HepG2 (cell line): ENCODE measurements around the gene SLC39A1. TPM values are rescaled to one million over a fixed set of nuclear protein-coding genes. Genes with fewer than 3 reads are reported as not detected.

ENCODE experiments used
- ATAC-seq: fragments of 200-7000 bp; cut with Tn5 transposase; 3 replicates; pipeline ENCODE4 v1.9.1; 2020; ENCODE audit warnings: mild to moderate bottlenecking, moderate library complexity
- BruUV-seq: library from RNA; stranded (reverse); fragments of 400-500 nt; replicated peaks from 2 replicates; lab custom pipeline; 2021; lab: Mats Ljungman, UMichigan
- CTCF ChIA-PET: fragments of 300-600 bp; formaldehyde crosslinking; extraction: SDS; loops from one replicate; lab custom pipeline; 2021; ENCODE audit warnings: low total read pairs, inconsistent platforms, low intra/inter-chr PET ratio; lab: Yijun Ruan, JAX
- POLR2A ChIA-PET: fragments of 350-600 bp; sonication (Branson Sonifier 250); formaldehyde crosslinking; loops from one replicate; lab custom pipeline; 2020; ENCODE audit warnings: antibody characterized with exemption, inconsistent platforms; lab: Yijun Ruan, JAX
- DNase-seq: peaks from one replicate; pipeline ENCODE4 v3.0.0-alpha.2; 2015; ENCODE audit warnings: low spot score
- FAIRE-seq: peaks from 3 replicates; lab custom pipeline; 2011; peaks lifted over from hg19 to GRCh38; lab: Jason Lieb, UNC
- H2AFZ ChIP-seq: one replicate; pipeline ENCODE4 v1.6.1; 2011; ENCODE audit warnings: low read length, inconsistent platforms
- H3K27ac ChIP-seq: fragments of 300-600 bp; 3 replicates; pipeline ENCODE4 v1.8.0; 2011; ENCODE audit warnings: mixed run types, mild to moderate bottlenecking, mixed read lengths, low read length, inconsistent platforms; ENCODE audit not compliant: insufficient read depth; ENCODE audit errors: extremely low read length
- H3K27me3 ChIP-seq, 2 experiments: fragments of 200-600 bp in 1 of 2; 2 replicates in 1 of 2; 3 replicates in 1 of 2; pipeline versions ENCODE4 v1.6.0 to v1.8.0; 2011; ENCODE audit warnings: low read length in 2 of 2, mild to moderate bottlenecking in 2 of 2, moderate library complexity in 2 of 2, inconsistent platforms in 1 of 2; ENCODE audit not compliant: insufficient read depth in 2 of 2, control insufficient read depth in 1 of 2
- H3K36me3 ChIP-seq, 2 experiments: fragments of 200-600 bp in 1 of 2; replicated peaks in 1 of 2; 2 replicates in 1 of 2; 3 replicates in 1 of 2; pipeline versions ENCODE4 v1.5.1 to v1.8.0; 2011; ENCODE audit warnings: low read length in 2 of 2, inconsistent platforms in 1 of 2; ENCODE audit not compliant: insufficient read depth in 2 of 2, control insufficient read depth in 1 of 2
- H3K4me1 ChIP-seq: 2 replicates; pipeline ENCODE4 v1.5.1; 2012; ENCODE audit warnings: low read length, inconsistent platforms; ENCODE audit not compliant: insufficient read depth
- H3K4me2 ChIP-seq: 2 replicates; pipeline ENCODE4 v1.6.0; 2011; ENCODE audit warnings: low read depth, low read length, inconsistent platforms
- H3K4me3 ChIP-seq, 3 experiments: fragments of 200-600 bp in 1 of 3; sonication (generic), shearing (Covaris generic) in 1 of 3; replicated peaks in 1 of 3; 2 replicates each; pipeline ENCODE4 v1.5.1; 2011 to 2016; ENCODE audit warnings: low read length in 3 of 3, inconsistent platforms in 2 of 3, low read depth in 2 of 3, mild to moderate bottlenecking in 2 of 3, control low read depth in 1 of 3, mixed read lengths in 1 of 3; ENCODE audit not compliant: insufficient read depth in 1 of 3
- H3K79me2 ChIP-seq: one replicate; pipeline ENCODE4 v1.6.1; 2011; ENCODE audit warnings: low read length, inconsistent platforms; ENCODE audit not compliant: insufficient read depth
- H3K9ac ChIP-seq: 2 replicates; pipeline ENCODE4 v1.6.0; 2011; ENCODE audit warnings: mild to moderate bottlenecking, low read depth, low read length, inconsistent platforms; ENCODE audit not compliant: insufficient read depth
- H3K9me3 ChIP-seq: 2 replicates; pipeline ENCODE4 v1.5.1; 2012; ENCODE audit warnings: mild to moderate bottlenecking, low read length
- H4K20me1 ChIP-seq: 2 replicates; pipeline ENCODE4 v1.6.0; 2011; ENCODE audit warnings: inconsistent platforms, mild to moderate bottlenecking, low read length, moderate library complexity; ENCODE audit not compliant: insufficient read depth
- ARHGAP35 ChIP-seq: sonication (generic); formaldehyde crosslinking; IDR thresholded peaks from 2 replicates; pipeline ENCODE4 v1.9.0; 2022; ENCODE audit warnings: mild to moderate bottlenecking, inconsistent platforms, moderate library complexity, missing genetic modification reagents, borderline replicate concordance
- ATF4 ChIP-seq, 2 experiments: fragments of 450-650 bp in 1 of 2; sonication (generic) in 1 of 2; formaldehyde crosslinking; IDR thresholded peaks; 2 replicates each; pipeline versions ENCODE4 v1.5.0 to v1.8.0; 2020 to 2022; ENCODE audit warnings: mild to moderate bottlenecking in 1 of 2, missing genetic modification reagents in 1 of 2
- HHEX ChIP-seq: IDR thresholded peaks from 2 replicates; pipeline ENCODE4 v1.6.1; 2016; ENCODE audit warnings: control low read depth
- MATR3 ChIP-seq: sonication (generic); formaldehyde crosslinking; IDR thresholded peaks from 2 replicates; pipeline ENCODE4 v1.4.0; 2020; ENCODE audit warnings: missing genetic modification reagents
- MLX ChIP-seq: IDR thresholded peaks from 2 replicates; pipeline ENCODE4 v1.6.1; 2016
- SRF ChIP-seq: IDR thresholded peaks from 2 replicates; pipeline ENCODE4 v1.6.1; 2011; ENCODE audit warnings: mild to moderate bottlenecking, low read depth, low read length, moderate library complexity
- SRY ChIP-seq: sonication (generic); formaldehyde crosslinking; IDR thresholded peaks from 2 replicates; pipeline ENCODE4 v1.8.0; 2022; ENCODE audit warnings: mild to moderate bottlenecking, missing genetic modification reagents
- TBX2 ChIP-seq: sonication (generic); formaldehyde crosslinking; IDR thresholded peaks from 2 replicates; pipeline ENCODE4 v1.5.0; 2020; ENCODE audit warnings: missing genetic modification reagents, mild to moderate bottlenecking, borderline replicate concordance
- ZFP36L1 ChIP-seq: sonication (generic); formaldehyde crosslinking; IDR thresholded peaks from 2 replicates; pipeline ENCODE4 v1.8.0; 2022; ENCODE audit warnings: mild to moderate bottlenecking, missing genetic modification reagents, moderate library complexity
- ZNF44 ChIP-seq: sonication (generic); formaldehyde crosslinking; IDR thresholded peaks from 2 replicates; pipeline ENCODE4 v1.5.1; 2020; ENCODE audit warnings: mild to moderate bottlenecking, missing genetic modification reagents
- ZNF598 ChIP-seq: sonication (generic); formaldehyde crosslinking; IDR thresholded peaks from 2 replicates; pipeline ENCODE4 v1.5.1; 2020; ENCODE audit warnings: mild to moderate bottlenecking, missing genetic modification reagents, borderline replicate concordance
- ZNF605 ChIP-seq: sonication (generic); formaldehyde crosslinking; IDR thresholded peaks from 2 replicates; pipeline ENCODE4 v1.8.0; 2022; ENCODE audit warnings: mild to moderate bottlenecking, missing genetic modification reagents
- WGBS: methylation state at CpG from one replicate; pipeline ENCODE4 v1.1.6; 2017; ENCODE audit warnings: low lambda C conversion rate; 5-methylcytosine and 5-hydroxymethylcytosine counted together
- in situ Hi-C: cut with HindIII; loops from 2 replicates; pipeline ENCODE4 v1.10.0; 2017; ENCODE audit warnings: low pct_unique_long_range_greater_than_20kb; ENCODE audit not compliant: extremely low pct_ligation_motif_present
- intact Hi-C: fragments of 100-400 bp; cut with micrococcal nuclease; formaldehyde crosslinking; loops from one replicate; pipeline ENCODE4 v1.10.0; 2022; ENCODE audit not compliant: unreplicated experiment
- polyA plus RNA-seq, 8 experiments: library from polyadenylated mRNA; depleted of rRNA in 3 of 8; stranded (reverse) in 7 of 8; unstranded in 1 of 8; fragments of >200 nt; fragmentation: Illumina TruSeq in 4 of 8; extraction: Trizol in 4 of 8; gene quantifications; 2 replicates each; pipeline versions ENCODE4 v1.2.1 to v1.2.3, GENCODE V29; 2011 to 2016; ENCODE audit warnings: low read depth in 4 of 8, missing spikeins in 1 of 8, mixed read lengths in 1 of 8; ENCODE audit not compliant: insufficient read depth in 1 of 8
- total RNA-seq, 5 experiments: library from RNA; depleted of rRNA; stranded (reverse); fragments of >200 nt; fragmentation: Illumina TruSeq; extraction: Trizol; gene quantifications; 2 replicates each; pipeline ENCODE4 v1.2.3, GENCODE V29; 2016; ENCODE audit warnings: low read depth in 1 of 5
- TF ChIP-seq, protein P1 (sequence below): sonication (generic); formaldehyde crosslinking; IDR thresholded peaks from 2 replicates; pipeline ENCODE4 v1.4.0; 2020; ENCODE audit warnings: mild to moderate bottlenecking, missing genetic modification reagents
- TF ChIP-seq, protein P2 (sequence below): IDR thresholded peaks from 2 replicates; pipeline ENCODE4 v1.6.1; 2012; ENCODE audit warnings: low read depth, low read length, improper control_type of control experiment

The SLC39A1 gene
- total and polyA plus RNA-seq, 2 of the 13 experiments (the other 11 are each of a cell fraction or from before 2014, with no cell fraction given), result 71.2 to 78.4 TPM

GRCh38 chr1:153961421-153961820 lies 1.9 kb downstream of the SLC39A1 start:
- in situ Hi-C loops (no loop called here), intact Hi-C loops (no loop called here)
- H3K4me1 ChIP-seq, result peaks cover 53% of the 10 kb centered on the region
- ATAC-seq (no peak), FAIRE-seq (no peak), DNase-seq (no peak)
- peak overlapping the region; percentile 98 for H3K4me2 ChIP-seq
- peaks cover 0 to 7% of the 10 kb centered on the region in 2 experiments; a peak in 1 of 5 replicates for H3K27me3 ChIP-seq
- ChIA-PET POLR2A (interaction anchor here (3.7 to 10.0 kb wide), 2 partner anchors 16 kb away, joined by 41 to 209 read pairs; partner anchors contain the start of genes DENND4B and JTB), CTCF (no interaction called here)
- peak overlapping the region; percentile 79 for H3K27ac ChIP-seq
- BruUV-seq, result no TSS peak
- peaks cover 44% of the 10 kb centered on the region for H3K79me2 ChIP-seq
- H3K4me3 ChIP-seq, result peak overlapping the region in 2 of 3 experiments; percentile 90 to 92; a peak in 2 of 6 replicates
- peak overlapping the region; percentile 89 for H3K9ac ChIP-seq
- 96% methylated on average over 4 of the region's 4 CpGs for WGBS
- H4K20me1 ChIP-seq, result peaks cover 2% of the 10 kb centered on the region; the same call in 1 of the 2 replicates
- H3K36me3 ChIP-seq, result peaks cover 0 to 13% of the 10 kb centered on the region in 2 experiments; a peak in 1 of 5 replicates
- H2AFZ ChIP-seq, result no peak overlapping the region
- no peaks in the 10 kb centered on the region for H3K9me3 ChIP-seq
- TF ChIP-seq, protein P1, sequence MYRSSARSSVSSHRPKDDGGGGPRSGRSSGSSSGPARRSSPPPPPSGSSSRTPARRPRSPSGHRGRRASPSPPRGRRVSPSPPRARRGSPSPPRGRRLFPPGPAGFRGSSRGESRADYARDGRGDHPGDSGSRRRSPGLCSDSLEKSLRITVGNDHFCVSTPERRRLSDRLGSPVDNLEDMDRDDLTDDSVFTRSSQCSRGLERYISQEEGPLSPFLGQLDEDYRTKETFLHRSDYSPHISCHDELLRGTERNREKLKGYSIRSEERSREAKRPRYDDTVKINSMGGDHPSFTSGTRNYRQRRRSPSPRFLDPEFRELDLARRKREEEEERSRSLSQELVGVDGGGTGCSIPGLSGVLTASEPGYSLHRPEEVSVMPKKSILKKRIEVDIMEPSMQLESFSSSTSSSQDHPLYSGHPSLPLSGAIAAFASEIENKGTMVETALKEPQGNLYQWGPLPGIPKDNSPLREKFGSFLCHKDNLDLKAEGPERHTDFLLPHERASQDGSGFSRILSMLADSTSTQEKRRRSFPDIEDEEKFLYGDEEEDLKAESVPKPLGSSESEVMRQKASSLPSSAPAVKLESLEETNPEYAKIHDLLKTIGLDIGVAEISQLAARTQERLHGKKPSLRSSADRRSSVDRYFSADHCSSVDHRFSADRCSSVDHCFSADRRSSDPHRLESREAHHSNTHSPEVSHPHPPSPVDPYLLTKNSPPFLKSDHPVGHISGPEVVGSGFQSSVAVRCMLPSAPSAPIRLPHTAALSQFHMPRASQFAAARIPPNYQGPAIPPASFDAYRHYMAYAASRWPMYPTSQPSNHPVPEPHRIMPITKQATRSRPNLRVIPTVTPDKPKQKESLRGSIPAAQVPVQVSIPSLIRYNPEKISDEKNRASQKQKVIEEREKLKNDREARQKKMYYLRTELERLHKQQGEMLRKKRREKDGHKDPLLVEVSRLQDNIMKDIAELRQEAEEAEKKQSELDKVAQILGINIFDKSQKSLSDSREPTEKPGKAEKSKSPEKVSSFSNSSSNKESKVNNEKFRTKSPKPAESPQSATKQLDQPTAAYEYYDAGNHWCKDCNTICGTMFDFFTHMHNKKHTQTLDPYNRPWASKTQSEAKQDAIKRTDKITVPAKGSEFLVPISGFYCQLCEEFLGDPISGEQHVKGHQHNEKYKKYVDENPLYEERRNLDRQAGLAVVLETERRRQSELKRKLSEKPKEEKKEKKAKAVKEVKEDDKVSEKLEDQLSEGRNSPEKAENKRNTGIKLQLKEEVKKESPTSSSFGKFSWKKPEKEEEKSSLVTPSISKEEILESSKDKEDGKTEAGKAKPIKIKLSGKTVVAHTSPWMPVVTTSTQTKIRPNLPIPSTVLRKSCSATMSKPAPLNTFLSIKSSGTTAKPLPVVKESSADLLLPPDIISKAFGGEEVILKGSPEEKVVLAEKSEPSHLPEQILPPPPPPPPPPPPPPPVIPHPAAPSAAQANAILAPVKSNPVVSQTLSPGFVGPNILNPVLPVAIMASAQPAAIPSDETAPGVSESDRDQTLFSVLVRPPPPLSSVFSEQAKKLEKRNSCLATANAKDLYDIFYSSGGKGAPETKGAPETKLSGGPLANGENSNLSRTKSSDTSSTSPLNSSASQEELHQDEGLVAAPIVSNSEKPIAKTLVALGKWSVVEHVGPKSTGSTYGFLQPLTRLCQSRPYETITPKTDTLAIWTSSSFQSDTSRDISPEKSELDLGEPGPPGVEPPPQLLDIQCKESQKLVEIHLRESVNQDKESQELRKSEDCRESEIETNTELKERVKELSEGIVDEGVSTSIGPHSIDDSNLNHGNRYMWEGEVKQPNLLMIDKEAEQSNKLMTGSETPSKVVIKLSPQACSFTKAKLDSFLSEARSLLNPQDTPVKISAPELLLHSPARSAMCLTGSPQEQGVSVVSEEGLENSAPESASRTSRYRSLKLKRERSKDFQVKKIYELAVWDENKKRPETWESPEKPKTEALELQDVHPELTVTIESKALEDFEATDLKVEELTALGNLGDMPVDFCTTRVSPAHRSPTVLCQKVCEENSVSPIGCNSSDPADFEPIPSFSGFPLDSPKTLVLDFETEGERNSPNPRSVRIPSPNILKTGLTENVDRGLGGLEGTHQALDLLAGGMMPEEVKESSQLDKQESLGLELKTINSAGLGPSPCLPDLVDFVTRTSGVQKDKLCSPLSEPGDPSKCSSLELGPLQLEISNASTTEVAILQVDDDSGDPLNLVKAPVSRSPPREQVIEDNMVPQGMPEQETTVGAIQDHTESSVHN (CRISPR knock-in tag), result no peak
- TF ChIP-seq SRY (CRISPR knock-in tag), result no peak
- no peak for TF ChIP-seq SRF
- no peak for TF ChIP-seq MATR3 (CRISPR knock-in tag)
- TF ChIP-seq ZNF598, result no peak
- no peak for TF ChIP-seq MLX (CRISPR knock-in tag)
- TF ChIP-seq, protein P2, sequence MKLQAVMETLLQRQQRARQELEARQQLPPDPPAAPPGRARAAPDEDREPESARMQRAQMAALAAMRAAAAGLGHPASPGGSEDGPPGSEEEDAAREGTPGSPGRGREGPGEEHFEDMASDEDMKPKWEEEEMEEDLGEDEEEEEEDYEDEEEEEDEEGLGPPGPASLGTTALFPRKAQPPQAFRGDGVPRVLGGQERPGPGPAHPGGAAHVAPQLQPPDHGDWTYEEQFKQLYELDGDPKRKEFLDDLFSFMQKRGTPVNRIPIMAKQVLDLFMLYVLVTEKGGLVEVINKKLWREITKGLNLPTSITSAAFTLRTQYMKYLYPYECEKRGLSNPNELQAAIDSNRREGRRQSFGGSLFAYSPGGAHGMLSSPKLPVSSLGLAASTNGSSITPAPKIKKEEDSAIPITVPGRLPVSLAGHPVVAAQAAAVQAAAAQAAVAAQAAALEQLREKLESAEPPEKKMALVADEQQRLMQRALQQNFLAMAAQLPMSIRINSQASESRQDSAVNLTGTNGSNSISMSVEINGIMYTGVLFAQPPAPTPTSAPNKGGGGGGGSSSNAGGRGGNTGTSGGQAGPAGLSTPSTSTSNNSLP, result no peak
- TF ChIP-seq ZNF44 (CRISPR knock-in tag), result no peak
- TF ChIP-seq ATF4 (CRISPR knock-in tag; IDR thresholded peaks at IDR 0.05), result no peak
- no peak for TF ChIP-seq ZFP36L1 (CRISPR knock-in tag)
- TF ChIP-seq TBX2 (CRISPR knock-in tag), result no peak
- no peak for TF ChIP-seq ZNF605
- no peak for TF ChIP-seq HHEX
- no peak for TF ChIP-seq ARHGAP35 (CRISPR knock-in tag)
